ENCODE results near the gene RSPH1. TPM values are rescaled to one million over a fixed set of nuclear protein-coding genes. Genes with fewer than 3 reads are reported as not detected.
"Not testable (repeated sequence)": the region's sequence is repeated elsewhere in the genome, so short reads cannot be mapped to it uniquely, and the experiment has no call there.

Gene RSPH1
- total RNA-seq, 1 donor from 2014 or later = not detected

- H3K36me3 Mint-ChIP-seq (ENCODE audit: low read depth) = no peaks in the 10 kb centered on the region
- peaks cover 7% of the 10 kb centered on the region for H3K4me1 Mint-ChIP-seq
- intact Hi-C loops (cut with micrococcal nuclease) = no loop called here
- H3K9me3 Mint-ChIP-seq = no peaks in the 10 kb centered on the region
- DNase-seq = no peak
- H3K27ac Mint-ChIP-seq = no peak overlapping the region
- H3K27me3 Mint-ChIP-seq = peaks cover 25% of the 10 kb centered on the region
- H3K4me3 Mint-ChIP-seq = no peak overlapping the region
Measured at GRCh38 chr21:42481169-42481568, 14.9 kb downstream of the RSPH1 start.

- H3K9me3 Mint-ChIP-seq = no peaks in the 10 kb centered on the region
- no peak overlapping the region for H3K27ac Mint-ChIP-seq
- H3K36me3 Mint-ChIP-seq (ENCODE audit: low read depth) = no peaks in the 10 kb centered on the region
- no peak overlapping the region for H3K4me3 Mint-ChIP-seq
- H3K27me3 Mint-ChIP-seq = peaks cover 23% of the 10 kb centered on the region
- no peak for DNase-seq
- intact Hi-C loops (cut with micrococcal nuclease) = no loop called here
- peaks cover 7% of the 10 kb centered on the region for H3K4me1 Mint-ChIP-seq
Measured at GRCh38 chr21:42480736-42481135, 15.3 kb downstream of the RSPH1 start.

- no peaks in the 10 kb centered on the region for H3K9me3 Mint-ChIP-seq
- H3K4me3 Mint-ChIP-seq = no peak overlapping the region
- H3K27me3 Mint-ChIP-seq = peaks cover 19% of the 10 kb centered on the region
- H3K27ac Mint-ChIP-seq = no peak overlapping the region
- H3K4me1 Mint-ChIP-seq = peaks cover 7% of the 10 kb centered on the region
- DNase-seq = no peak
- intact Hi-C loops (cut with micrococcal nuclease) = no loop called here
- H3K36me3 Mint-ChIP-seq (ENCODE audit: low read depth) = no peaks in the 10 kb centered on the region
Measured at GRCh38 chr21:42479582-42479981, 16.4 kb downstream of the RSPH1 start.

- intact Hi-C loops (cut with micrococcal nuclease) = no loop called here
- Mint-ChIP-seq H3K9me3 (no peaks in the 10 kb centered on the region), H3K4me1 (peaks cover 12% of the 10 kb centered on the region), H3K4me3 (no peak overlapping the region), H3K27ac (no peak overlapping the region), H3K27me3 (peaks cover 16% of the 10 kb centered on the region), H3K36me3 (ENCODE audit: low read depth) (no peaks in the 10 kb centered on the region)
- DNase-seq = no peak
Measured at GRCh38 chr21:42478504-42478903, 17.5 kb downstream of the RSPH1 start.

GRCh38 chr21:42476388-42477331, 19.4 kb downstream of the RSPH1 start:
- peaks cover 11% of the 10 kb centered on the region for H3K27me3 Mint-ChIP-seq
- intact Hi-C loops (cut with micrococcal nuclease) = no loop called here
- H3K36me3 Mint-ChIP-seq (ENCODE audit: low read depth) = no peaks in the 10 kb centered on the region
- peaks cover 12% of the 10 kb centered on the region for H3K4me1 Mint-ChIP-seq
- no peak for DNase-seq
- H3K4me3 Mint-ChIP-seq = no peak overlapping the region
- no peak overlapping the region for H3K27ac Mint-ChIP-seq
- no peaks in the 10 kb centered on the region for H3K9me3 Mint-ChIP-seq

GRCh38 chr21:42475526-42476387, 20.3 kb downstream of the RSPH1 start:
- no peak for DNase-seq

GRCh38 chr21:42475036-42475435, 21.0 kb downstream of the RSPH1 start:
- no peak overlapping the region for H3K27ac Mint-ChIP-seq
- peaks cover 5% of the 10 kb centered on the region for H3K27me3 Mint-ChIP-seq
- DNase-seq = no peak
- H3K4me3 Mint-ChIP-seq = no peak overlapping the region
- H3K9me3 Mint-ChIP-seq = no peaks in the 10 kb centered on the region
- no peaks in the 10 kb centered on the region for H3K36me3 Mint-ChIP-seq (ENCODE audit: low read depth)
- H3K4me1 Mint-ChIP-seq = peaks cover 12% of the 10 kb centered on the region
- intact Hi-C loops (cut with micrococcal nuclease) = no loop called here

More at GRCh38 chr21:42475526-42476387, 20.3 kb downstream of the RSPH1 start:
- Mint-ChIP-seq H3K27me3 (peaks cover 5% of the 10 kb centered on the region), H3K9me3 (no peaks in the 10 kb centered on the region), H3K4me3 (no peak overlapping the region), H3K4me1 (peaks cover 12% of the 10 kb centered on the region), H3K27ac (no peak overlapping the region), H3K36me3 (ENCODE audit: low read depth) (no peaks in the 10 kb centered on the region)
- intact Hi-C loops (cut with micrococcal nuclease) = no loop called here

GRCh38 chr21:42474043-42474831, 21.8 kb downstream of the RSPH1 start:
- H3K4me3 Mint-ChIP-seq = no peak overlapping the region
- peaks cover 5% of the 10 kb centered on the region for H3K4me1 Mint-ChIP-seq
- peaks cover 5% of the 10 kb centered on the region for H3K27me3 Mint-ChIP-seq
- intact Hi-C loops (cut with micrococcal nuclease) = no loop called here
- no peaks in the 10 kb centered on the region for H3K36me3 Mint-ChIP-seq (ENCODE audit: low read depth)
- H3K27ac Mint-ChIP-seq = peak overlapping the region; percentile 39
- H3K9me3 Mint-ChIP-seq = no peaks in the 10 kb centered on the region
- DNase-seq = no peak

- Mint-ChIP-seq H3K4me3 (no peak overlapping the region), H3K36me3 (ENCODE audit: low read depth) (no peaks in the 10 kb centered on the region), H3K4me1 (peaks cover 4% of the 10 kb centered on the region), H3K27me3 (peaks cover 5% of the 10 kb centered on the region), H3K27ac (no peak overlapping the region), H3K9me3 (no peaks in the 10 kb centered on the region)
- intact Hi-C loops (cut with micrococcal nuclease) = no loop called here
- no peak for DNase-seq
Measured at GRCh38 chr21:42473498-42474042, 22.5 kb downstream of the RSPH1 start.

- no peak for DNase-seq
- H3K4me1 Mint-ChIP-seq = peaks cover 6% of the 10 kb centered on the region
- H3K36me3 Mint-ChIP-seq (ENCODE audit: low read depth) = no peaks in the 10 kb centered on the region
- no peaks in the 10 kb centered on the region for H3K9me3 Mint-ChIP-seq
- intact Hi-C loops (cut with micrococcal nuclease) = no loop called here
- peaks cover 6% of the 10 kb centered on the region for H3K27me3 Mint-ChIP-seq
- H3K4me3 Mint-ChIP-seq = no peak overlapping the region
- no peak overlapping the region for H3K27ac Mint-ChIP-seq
Measured at GRCh38 chr21:42472521-42472920, 23.5 kb downstream of the RSPH1 start.

GRCh38 chr21:42471716-42472330, 24.2 kb downstream of the RSPH1 start:
- Mint-ChIP-seq H3K9me3 (no peaks in the 10 kb centered on the region), H3K27me3 (peaks cover 8% of the 10 kb centered on the region), H3K4me3 (no peak overlapping the region), H3K27ac (no peak overlapping the region), H3K36me3 (ENCODE audit: low read depth) (no peaks in the 10 kb centered on the region), H3K4me1 (peaks cover 12% of the 10 kb centered on the region)
- no peak for DNase-seq
- intact Hi-C loops (cut with micrococcal nuclease) = no loop called here

- no peaks in the 10 kb centered on the region for H3K36me3 Mint-ChIP-seq (ENCODE audit: low read depth)
- no peak overlapping the region for H3K4me3 Mint-ChIP-seq
- H3K4me1 Mint-ChIP-seq = peaks cover 15% of the 10 kb centered on the region
- H3K27ac Mint-ChIP-seq = no peak overlapping the region
- peaks cover 8% of the 10 kb centered on the region for H3K27me3 Mint-ChIP-seq
- intact Hi-C loops (cut with micrococcal nuclease) = no loop called here
- H3K9me3 Mint-ChIP-seq = no peaks in the 10 kb centered on the region
- DNase-seq = no peak
Measured at GRCh38 chr21:42471206-42471605, 24.8 kb downstream of the RSPH1 start.

GRCh38 chr21:42469726-42470125, 26.3 kb downstream of the RSPH1 start:
- peaks cover 27% of the 10 kb centered on the region for H3K4me1 Mint-ChIP-seq
- not testable (repeated sequence) for H3K4me3 Mint-ChIP-seq; H3K27ac Mint-ChIP-seq; H3K27me3 Mint-ChIP-seq; H3K36me3 Mint-ChIP-seq (ENCODE audit: low read depth); H3K9me3 Mint-ChIP-seq; DNase-seq
- intact Hi-C loops (cut with micrococcal nuclease) = loop anchor here (5.0 to 10.0 kb wide), 2 partner anchors 43 to 365 kb away; partner anchors contain the start of gene SLC37A1
